Iris pigment epithelial cell (primary cell): ENCODE data around the gene DDX39B.
A peak's percentile ranks its signal among the peaks of the same experiment; 100 is the strongest.
"Not testable (repeated sequence)": the region's sequence is repeated elsewhere in the genome, so short reads cannot be mapped to it uniquely, and the experiment has no call there.

Source experiments
- DNase-seq: peaks from one replicate; pipeline ENCODE4 v3.0.0-alpha.2; 2011; ENCODE audit warnings: low read depth

The DDX39B gene

GRCh38 chr6:31541658-31542521 lies at the start of gene DDX39B:
TSS of gene DDX39B (minus strand) at chr6:31542003. CDS start at chr6:31540532, 1,471 bp downstream.
- DNase-seq, result peak; percentile 97

GRCh38 chr6:31590691-31591090 lies 48.9 kb upstream of the DDX39B start:
- not testable (repeated sequence) for DNase-seq

- DNase-seq, result no peak
Measured at GRCh38 chr6:31588871-31589650, 47.3 kb upstream of the DDX39B start.

- DNase-seq, result no peak
Measured at GRCh38 chr6:31587791-31588777, 46.3 kb upstream of the DDX39B start.

GRCh38 chr6:31586599-31587281 lies 44.9 kb upstream of the DDX39B start:
- DNase-seq, result no peak

- DNase-seq, result no peak
Measured at GRCh38 chr6:31586008-31586407, 44.2 kb upstream of the DDX39B start, which contains the start of gene LST1. TSS of gene LST1 (plus strand) at chr6:31586277. CDS start at chr6:31587300, 1,023 bp downstream.

GRCh38 chr6:31585491-31585890 lies 43.7 kb upstream of the DDX39B start:
- DNase-seq, result no peak

- DNase-seq, result no peak
Measured at GRCh38 chr6:31582230-31582643, 40.4 kb upstream of the DDX39B start, which contains the start of gene LTB. TSS of gene LTB (minus strand) at chr6:31582424. CDS start at chr6:31582417, 7 bp downstream.

- DNase-seq, result no peak
Measured at GRCh38 chr6:31581434-31582229, 39.8 kb upstream of the DDX39B start.

GRCh38 chr6:31580807-31581433 lies 39.1 kb upstream of the DDX39B start:
- DNase-seq, result peak; percentile 68

- DNase-seq, result no peak
Measured at GRCh38 chr6:31580438-31580740, 38.6 kb upstream of the DDX39B start.

- DNase-seq, result no peak
Measured at GRCh38 chr6:31579546-31580437, 38.0 kb upstream of the DDX39B start.

GRCh38 chr6:31579119-31579505 lies 37.3 kb upstream of the DDX39B start:
- DNase-seq, result no peak

- DNase-seq, result no peak
Measured at GRCh38 chr6:31578184-31579118, 36.6 kb upstream of the DDX39B start.

GRCh38 chr6:31577579-31577966 lies 35.8 kb upstream of the DDX39B start:
- DNase-seq, result no peak

- DNase-seq, result no peak
Measured at GRCh38 chr6:31576897-31577578, 35.2 kb upstream of the DDX39B start.
